Mammary epithelial cell (primary cell): ENCODE data around the gene PLPPR1.

Experiments
- CTCF ChIP-seq, 2 donors: IDR thresholded peaks in 1 of 2; conservative IDR thresholded peaks in 1 of 2; 2 replicates each; pipeline ENCODE4 v1.5.1; 2011 to 2012; ENCODE audit warnings: inconsistent platforms in 2 of 2, low read length in 2 of 2, mild to moderate bottlenecking in 2 of 2, control low read depth in 1 of 2, low read depth in 1 of 2; ENCODE audit not compliant: insufficient read depth in 1 of 2; ENCODE audit errors: extremely low read depth in 1 of 2
- EZH2 ChIP-seq: IDR thresholded peaks from 2 replicates; pipeline ENCODE4 v1.6.1; 2012; ENCODE audit warnings: low read length, inconsistent platforms, borderline replicate concordance

DNA sequence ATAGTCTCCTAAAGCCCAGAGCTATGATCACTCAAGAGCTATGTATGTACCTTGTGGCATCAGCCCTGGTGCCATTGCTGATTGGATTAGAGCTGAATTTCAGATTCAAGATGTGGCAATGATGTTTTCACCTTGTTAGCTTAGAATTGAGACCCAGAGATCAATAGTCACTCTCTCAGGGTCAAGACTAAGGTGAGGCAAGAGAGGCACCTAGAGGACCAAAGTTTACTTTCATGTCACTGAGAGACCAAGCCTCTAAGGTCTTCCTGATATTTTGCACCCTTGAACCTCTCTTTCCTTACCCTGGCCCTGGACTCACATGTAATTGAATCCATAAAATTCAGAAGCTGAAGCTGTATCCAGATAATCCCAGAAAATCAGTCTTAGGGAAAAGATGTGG, 313.4 kb downstream of the PLPPR1 start:
- TF ChIP-seq CTCF (conservative IDR thresholded peaks at IDR 0.05 in 1 of 2, IDR thresholded peaks at IDR 0.05 in 1 of 2; ENCODE audit: extremely low read depth in 1 of 2, insufficient read depth in 1 of 2, low read depth in 1 of 2, low read length in 2 of 2): no peak
- TF ChIP-seq EZH2: no peak
